GM12878 (cell line): ENCODE measurements around the gene SEC23A.
"Not testable (repeated sequence)": the region's sequence is repeated elsewhere in the genome, so short reads cannot be mapped to it uniquely, and the experiment has no call there.

ENCODE experiments used
- ASH2L ChIP-seq: fragments of 300-600, 200-600 bp; sonication (generic); IDR thresholded peaks from 2 replicates; pipeline ENCODE4 v1.6.1; 2017; ENCODE audit warnings: low read depth, mild to moderate bottlenecking, borderline replicate concordance
- CEBPB ChIP-seq, 2 experiments: fragments of 150-350 bp in 1 of 2; IDR thresholded peaks; 2 replicates each; pipeline ENCODE4 v1.6.1; 2012 to 2014; ENCODE audit warnings: low read depth in 2 of 2, low read length in 2 of 2, borderline replicate concordance in 1 of 2, inconsistent platforms in 1 of 2
- CTCF ChIP-seq, 3 experiments: IDR thresholded peaks in 2 of 3; conservative IDR thresholded peaks in 1 of 3; 2 replicates each; pipeline ENCODE4 v1.5.1; 2011; ENCODE audit warnings: low read depth in 3 of 3, low read length in 3 of 3, mild to moderate bottlenecking in 3 of 3, control low read depth in 2 of 3, moderate library complexity in 2 of 3, inconsistent platforms in 1 of 3, mixed read lengths in 1 of 3; ENCODE audit not compliant: control insufficient read depth in 2 of 3, insufficient read depth in 1 of 3; ENCODE audit errors: extremely low read depth in 1 of 3
- PAX8 ChIP-seq: fragments of 450-650 bp; IDR thresholded peaks from 2 replicates; pipeline ENCODE4 v1.6.1; 2017; ENCODE audit warnings: mild to moderate bottlenecking, moderate library complexity
- POLR2A ChIP-seq: IDR thresholded peaks from 2 replicates; pipeline ENCODE4 v1.6.1; 2011; ENCODE audit warnings: low read depth, mild to moderate bottlenecking, low read length
- SIN3A ChIP-seq: IDR thresholded peaks from 2 replicates; pipeline ENCODE4 v1.6.1; 2012; ENCODE audit warnings: low read depth, low read length, improper control_type of control experiment
- TF ChIP-seq, protein P1 (sequence below): IDR thresholded peaks from 2 replicates; pipeline ENCODE4 v1.6.1; 2012; ENCODE audit warnings: low read depth, low read length, improper control_type of control experiment

DNA sequence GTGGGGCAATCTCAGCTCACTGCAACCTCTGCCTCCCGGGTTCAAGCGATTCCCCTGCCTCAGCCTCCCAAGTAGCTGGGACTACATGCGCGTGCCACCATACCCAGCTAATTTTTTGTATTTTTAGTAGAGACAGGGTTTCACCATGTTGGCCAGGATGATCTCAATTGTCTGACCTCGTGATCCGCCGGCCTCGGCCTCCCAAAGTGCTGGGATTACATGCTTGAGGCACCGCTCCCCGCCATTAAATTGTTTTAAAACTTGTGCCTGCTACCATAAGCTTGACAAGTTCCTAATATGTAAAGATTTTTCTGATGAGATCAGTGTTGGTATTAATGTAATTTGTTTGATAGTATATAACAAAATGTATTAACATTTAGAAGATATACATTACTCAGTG is 3.8 kb downstream of the SEC23A start:
- not testable (repeated sequence) for TF ChIP-seq ASH2L; CTCF (IDR thresholded peaks at IDR 0.05 in 2 of 3, conservative IDR thresholded peaks at IDR 0.05 in 1 of 3; ENCODE audit: control insufficient read depth in 2 of 3, extremely low read depth in 1 of 3, insufficient read depth in 1 of 3, low read depth in 3 of 3, low read length in 3 of 3); CEBPB (IDR thresholded peaks at IDR 0.05; ENCODE audit: borderline replicate concordance in 1 of 2, low read depth in 2 of 2, low read length in 2 of 2); POLR2A; PAX8; SIN3A
- TF ChIP-seq, protein P1, sequence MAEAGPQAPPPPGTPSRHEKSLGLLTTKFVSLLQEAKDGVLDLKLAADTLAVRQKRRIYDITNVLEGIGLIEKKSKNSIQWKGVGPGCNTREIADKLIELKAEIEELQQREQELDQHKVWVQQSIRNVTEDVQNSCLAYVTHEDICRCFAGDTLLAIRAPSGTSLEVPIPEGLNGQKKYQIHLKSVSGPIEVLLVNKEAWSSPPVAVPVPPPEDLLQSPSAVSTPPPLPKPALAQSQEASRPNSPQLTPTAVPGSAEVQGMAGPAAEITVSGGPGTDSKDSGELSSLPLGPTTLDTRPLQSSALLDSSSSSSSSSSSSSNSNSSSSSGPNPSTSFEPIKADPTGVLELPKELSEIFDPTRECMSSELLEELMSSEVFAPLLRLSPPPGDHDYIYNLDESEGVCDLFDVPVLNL = not testable (repeated sequence)
